Liver (tissue), 9 donors: ENCODE measurements around the gene DNAI2. TPM values are rescaled to one million over a fixed set of nuclear protein-coding genes. Genes with fewer than 3 reads are reported as not detected.

Experiments used
- DNase-seq: peaks from one replicate; pipeline ENCODE4 v3.0.0-alpha.2; 2017; ENCODE audit warnings: low spot score
- H3K27ac ChIP-seq, 2 donors: one replicate each; pipeline ENCODE4 v1.7.0; 2013; ENCODE audit warnings: inconsistent platforms in 2 of 2, low read length in 2 of 2, control low read depth in 1 of 2, low read depth in 1 of 2, mild to moderate bottlenecking in 1 of 2
- H3K27me3 ChIP-seq, 4 donors: one replicate each; pipeline versions ENCODE4 v1.6.1 to v1.7.0; 2013; ENCODE audit warnings: low read length in 3 of 4, inconsistent platforms in 1 of 4, mild to moderate bottlenecking in 1 of 4, moderate library complexity in 1 of 4; ENCODE audit not compliant: control insufficient read depth in 4 of 4, insufficient read depth in 4 of 4
- H3K36me3 ChIP-seq, 4 donors: one replicate each; pipeline versions ENCODE4 v1.6.1 to v1.7.0; 2013; ENCODE audit warnings: low read length in 3 of 4, mild to moderate bottlenecking in 3 of 4, low read depth in 1 of 4, moderate library complexity in 1 of 4; ENCODE audit not compliant: control insufficient read depth in 4 of 4, insufficient read depth in 3 of 4
- H3K4me1 ChIP-seq, 4 donors: one replicate each; pipeline versions ENCODE4 v1.6.1 to v1.7.0; 2013; ENCODE audit warnings: low read length in 3 of 4, mild to moderate bottlenecking in 3 of 4, moderate library complexity in 1 of 4; ENCODE audit not compliant: control insufficient read depth in 4 of 4, insufficient read depth in 4 of 4
- H3K4me3 ChIP-seq, 3 donors: one replicate each; pipeline versions ENCODE4 v1.6.1 to v1.7.0; 2013; ENCODE audit warnings: low read length in 3 of 3, control low read depth in 1 of 3, low read depth in 1 of 3, mild to moderate bottlenecking in 1 of 3
- H3K9ac ChIP-seq, 2 donors: one replicate each; pipeline ENCODE4 v1.7.0; 2013; ENCODE audit warnings: low read length in 2 of 2, mild to moderate bottlenecking in 2 of 2, moderate library complexity in 2 of 2, control low read depth in 1 of 2, low read depth in 1 of 2
- H3K9me3 ChIP-seq, 4 donors: one replicate each; pipeline versions ENCODE4 v1.6.1 to v1.7.0; 2013; ENCODE audit warnings: low read length in 3 of 4; ENCODE audit not compliant: control insufficient read depth in 4 of 4
- ATF3 ChIP-seq: IDR thresholded peaks from 2 replicates; pipeline ENCODE4 v1.6.1; 2016; ENCODE audit warnings: antibody characterized with exemption
- CTCF ChIP-seq: fragments of 150-350 bp; IDR thresholded peaks from 2 replicates; pipeline ENCODE4 v1.5.1; 2017; ENCODE audit warnings: improper control_type of control experiment, low read depth, low read length; ENCODE audit not compliant: missing input control
- EGR1 ChIP-seq, 2 donors: IDR thresholded peaks; 2 replicates each; pipeline ENCODE4 v1.6.1; 2016 to 2018; ENCODE audit warnings: antibody characterized with exemption in 2 of 2, low read depth in 2 of 2
- FOXA1 ChIP-seq: IDR thresholded peaks from 2 replicates; pipeline ENCODE4 v1.6.1; 2016; ENCODE audit warnings: antibody characterized with exemption
- FOXA2 ChIP-seq: IDR thresholded peaks from 2 replicates; pipeline ENCODE4 v1.6.1; 2016; ENCODE audit warnings: antibody characterized with exemption
- GABPA ChIP-seq, 2 donors: IDR thresholded peaks in 1 of 2; conservative IDR thresholded peaks in 1 of 2; 2 replicates each; pipeline ENCODE4 v1.6.1; 2016; ENCODE audit warnings: antibody characterized with exemption in 2 of 2, mild to moderate bottlenecking in 1 of 2, moderate library complexity in 1 of 2
- HNF4A ChIP-seq, 2 donors: conservative IDR thresholded peaks; 2 replicates each; pipeline ENCODE4 v1.6.1; 2016; ENCODE audit warnings: antibody characterized with exemption in 2 of 2, mild to moderate bottlenecking in 2 of 2
- HNF4G ChIP-seq: IDR thresholded peaks from 2 replicates; pipeline ENCODE4 v1.6.1; 2016; ENCODE audit warnings: antibody characterized with exemption
- JUND ChIP-seq, 2 donors: IDR thresholded peaks; 2 replicates each; pipeline ENCODE4 v1.6.1; 2016; ENCODE audit warnings: antibody characterized with exemption in 2 of 2
- MAX ChIP-seq: IDR thresholded peaks from 2 replicates; pipeline ENCODE4 v1.6.1; 2016; ENCODE audit warnings: antibody characterized with exemption
- NR2F2 ChIP-seq: IDR thresholded peaks from 2 replicates; pipeline ENCODE4 v1.6.1; 2016; ENCODE audit warnings: antibody characterized with exemption
- RAD21 ChIP-seq, 2 donors: IDR thresholded peaks; 2 replicates each; pipeline ENCODE4 v1.6.1; 2016; ENCODE audit warnings: antibody characterized with exemption in 2 of 2, mild to moderate bottlenecking in 2 of 2
- REST ChIP-seq: IDR thresholded peaks from 2 replicates; pipeline ENCODE4 v1.6.1; 2016; ENCODE audit warnings: antibody characterized with exemption, mild to moderate bottlenecking
- RXRA ChIP-seq, 2 donors: IDR thresholded peaks; 2 replicates each; pipeline ENCODE4 v1.6.1; 2017 to 2018; ENCODE audit warnings: antibody characterized with exemption in 2 of 2, mild to moderate bottlenecking in 1 of 2
- SP1 ChIP-seq: IDR thresholded peaks from 2 replicates; pipeline ENCODE4 v1.6.1; 2018; ENCODE audit warnings: antibody characterized with exemption, mild to moderate bottlenecking
- TAF1 ChIP-seq: conservative IDR thresholded peaks from 2 replicates; pipeline ENCODE4 v1.6.1; 2016; ENCODE audit warnings: antibody characterized with exemption, mild to moderate bottlenecking
- YY1 ChIP-seq: IDR thresholded peaks from 2 replicates; pipeline ENCODE4 v1.6.1; 2016; ENCODE audit warnings: antibody characterized with exemption, mild to moderate bottlenecking
- ZBTB33 ChIP-seq: IDR thresholded peaks from 2 replicates; pipeline ENCODE4 v1.6.1; 2016; ENCODE audit warnings: antibody characterized with exemption
- WGBS: extraction: QIAGEN DNeasy Blood & Tissue Kit; methylation state at CpG from one replicate; pipeline ENCODE4 v1.1.7; 2013; 5-methylcytosine and 5-hydroxymethylcytosine counted together
- polyA plus RNA-seq, 2 donors: library from polyadenylated mRNA; stranded (reverse) in 1 of 2; unstranded in 1 of 2; fragments of 200-250 nt in 1 of 2; fragments of >200 nt in 1 of 2; fragmentation: Nextera tagmentation in 1 of 2; extraction: Ambion mirVana in 1 of 2; gene quantifications; one replicate each; pipeline versions ENCODE4 v1.2.1 to v1.2.3, GENCODE V29; 2013 to 2015
- total RNA-seq, 2 donors: library from RNA; depleted of rRNA; stranded (reverse); fragments of >200 nt; gene quantifications; one replicate each; pipeline ENCODE4 v1.2.3, GENCODE V29; 2014
- donor health status: healthy.
- donor health status: healthy.
- donor health status: healthy.
- donor health status: healthy.
- donor health status: healthy.

DNAI2 gene
- total and polyA plus RNA-seq, 4 donors, result not detected

- DNase-seq, result no peak
- H3K27ac ChIP-seq, result no peak overlapping the region
- H3K4me1 ChIP-seq, result peaks cover 2 to 5% (median 3%) of the 10 kb centered on the region in 4 donors
- no peak for TF ChIP-seq FOXA2
- TF ChIP-seq HNF4A (conservative IDR thresholded peaks at IDR 0.05), result no peak
- no peak for TF ChIP-seq FOXA1
- TF ChIP-seq ATF3, result no peak
- TF ChIP-seq TAF1, result no peak
- TF ChIP-seq HNF4G, result no peak
- TF ChIP-seq RXRA (IDR thresholded peaks at IDR 0.05), result no peak
- no peak for TF ChIP-seq GABPA (IDR thresholded peaks at IDR 0.05 in 1 of 2, conservative IDR thresholded peaks at IDR 0.05 in 1 of 2)
- no peak for TF ChIP-seq JUND (IDR thresholded peaks at IDR 0.05)
- no peak for TF ChIP-seq RAD21 (IDR thresholded peaks at IDR 0.05)
- no peak for TF ChIP-seq REST
- no peak for TF ChIP-seq ZBTB33
- no peak for TF ChIP-seq NR2F2
- TF ChIP-seq MAX, result no peak
- no peak for TF ChIP-seq YY1
- no peak for TF ChIP-seq SP1
- no peak for TF ChIP-seq CTCF
- TF ChIP-seq EGR1 (IDR thresholded peaks at IDR 0.05; ENCODE audit: low read depth in 2 of 2), result no peak
- no peak overlapping the region for H3K9ac ChIP-seq
- peaks cover 0 to 4% (median under 1%) of the 10 kb centered on the region in 4 donors for H3K27me3 ChIP-seq
- WGBS, result 22% methylated on average over 9 of the region's 9 CpGs
- no peak overlapping the region for H3K4me3 ChIP-seq
- no peaks in the 10 kb centered on the region for H3K36me3 ChIP-seq
- no peaks in the 10 kb centered on the region for H3K9me3 ChIP-seq
These were observed 88.0 kb downstream of the DNAI2 start for GRCh38 chr17:74362069-74362405.
